Measurements from ENCODE around the gene PSME1. TPM values are rescaled to one million over a fixed set of nuclear protein-coding genes. Genes with fewer than 3 reads are reported as not detected.

PSME1 gene
- total RNA-seq, 1 experiment from 2014 or later, result 160 TPM

- Histone ChIP-seq H3K27ac (ENCODE audit: low read depth, low read length, poor library complexity, severe bottlenecking) (no peak overlapping the region), H3K27me3 (replicated peaks; ENCODE audit: insufficient read depth, low read depth, low read length, poor library complexity) (no peaks in the 10 kb centered on the region), H3K4me3 (ENCODE audit: low read depth, low read length, poor library complexity, severe bottlenecking) (no peak overlapping the region), H3K4me1 (ENCODE audit: insufficient read depth, low read length, poor library complexity, severe bottlenecking) (peaks cover 4% of the 10 kb centered on the region), H3K36me3 (ENCODE audit: insufficient read depth, low read length, poor library complexity, severe bottlenecking) (peaks cover 25% of the 10 kb centered on the region), H3K9me3 (ENCODE audit: low read depth, low read length, poor library complexity, severe bottlenecking) (no peaks in the 10 kb centered on the region)
- ChIA-PET POLR2A (ENCODE audit: low non-redundant PET) (no interaction called here), CTCF (no interaction called here)
- DNase-seq (ENCODE audit: low spot score), result no peak
- TF ChIP-seq EZH2 (IDR thresholded peaks at IDR 0.05; ENCODE audit: borderline replicate concordance, low read depth, low read length, poor library complexity, severe bottlenecking), result no peak
- no peak for TF ChIP-seq CTCF (conservative IDR thresholded peaks at IDR 0.05; ENCODE audit: low read depth, low read length)
- no TSS peak for BruUV-seq (replicated peaks)
- intact Hi-C loops (cut with micrococcal nuclease; ENCODE audit: unreplicated experiment), result no loop called here
Observed at GRCh38 chr14:24098927-24099813, 36.8 kb upstream of the PSME1 start.

GRCh38 chr14:24100197-24100981 is 35.6 kb upstream of the PSME1 start:
- ChIA-PET CTCF (no interaction called here), POLR2A (ENCODE audit: low non-redundant PET) (interaction anchor here (0.7 kb wide), 1 partner anchor 15 kb away, joined by 3 read pairs; no protein-coding TSS in a partner anchor)
- Histone ChIP-seq H3K4me3 (ENCODE audit: low read depth, low read length, poor library complexity, severe bottlenecking) (no peak overlapping the region), H3K4me1 (ENCODE audit: insufficient read depth, low read length, poor library complexity, severe bottlenecking) (peaks cover under 1% of the 10 kb centered on the region), H3K27ac (ENCODE audit: low read depth, low read length, poor library complexity, severe bottlenecking) (no peak overlapping the region), H3K27me3 (replicated peaks; ENCODE audit: insufficient read depth, low read depth, low read length, poor library complexity) (no peaks in the 10 kb centered on the region), H3K36me3 (ENCODE audit: insufficient read depth, low read length, poor library complexity, severe bottlenecking) (peaks cover 25% of the 10 kb centered on the region), H3K9me3 (ENCODE audit: low read depth, low read length, poor library complexity, severe bottlenecking) (no peaks in the 10 kb centered on the region)
- no peak for TF ChIP-seq CTCF (conservative IDR thresholded peaks at IDR 0.05; ENCODE audit: low read depth, low read length)
- TF ChIP-seq EZH2 (IDR thresholded peaks at IDR 0.05; ENCODE audit: borderline replicate concordance, low read depth, low read length, poor library complexity, severe bottlenecking), result no peak
- intact Hi-C loops (cut with micrococcal nuclease; ENCODE audit: unreplicated experiment), result no loop called here
- DNase-seq (ENCODE audit: low spot score), result no peak
- no TSS peak for BruUV-seq (replicated peaks)

GRCh38 chr14:24100982-24101494 is 35.0 kb upstream of the PSME1 start:
- ChIA-PET POLR2A (ENCODE audit: low non-redundant PET) (no interaction called here), CTCF (no interaction called here)
- no TSS peak for BruUV-seq (replicated peaks)
- TF ChIP-seq CTCF (conservative IDR thresholded peaks at IDR 0.05; ENCODE audit: low read depth, low read length) (no peak), EZH2 (IDR thresholded peaks at IDR 0.05; ENCODE audit: borderline replicate concordance, low read depth, low read length, poor library complexity, severe bottlenecking) (no peak)
- no peak overlapping the region for H3K27ac ChIP-seq (ENCODE audit: low read depth, low read length, poor library complexity, severe bottlenecking)
- intact Hi-C loops (cut with micrococcal nuclease; ENCODE audit: unreplicated experiment), result no loop called here
- DNase-seq (ENCODE audit: low spot score), result no peak
- H3K4me3 ChIP-seq (ENCODE audit: low read depth, low read length, poor library complexity, severe bottlenecking), result no peak overlapping the region
- no peaks in the 10 kb centered on the region for H3K9me3 ChIP-seq (ENCODE audit: low read depth, low read length, poor library complexity, severe bottlenecking)
- no peaks in the 10 kb centered on the region for H3K27me3 ChIP-seq (replicated peaks; ENCODE audit: insufficient read depth, low read depth, low read length, poor library complexity)
- no peaks in the 10 kb centered on the region for H3K4me1 ChIP-seq (ENCODE audit: insufficient read depth, low read length, poor library complexity, severe bottlenecking)
- H3K36me3 ChIP-seq (ENCODE audit: insufficient read depth, low read length, poor library complexity, severe bottlenecking), result peaks cover 25% of the 10 kb centered on the region

Measured in A673 (cell line).